AML-193 (cell line): ENCODE measurements around the gene MCC.
"Not testable (repeated sequence)": the region's sequence is repeated elsewhere in the genome, so short reads cannot be mapped to it uniquely, and the experiment has no call there.

ENCODE experiments used
- DNase-seq, 2 experiments: peaks; one replicate each; lab custom pipeline; 2025; lab: John Stamatoyannopoulos, UW

The MCC gene

GRCh38 chr5:113081881-113082546, 406.2 kb downstream of the MCC start:
- DNase-seq = no peak

- DNase-seq = no peak
These were observed 407.0 kb downstream of the MCC start for GRCh38 chr5:113081091-113081839.

GRCh38 chr5:113076649-113077048, 411.6 kb downstream of the MCC start:
- DNase-seq = not testable (repeated sequence)

- no peak for DNase-seq
These were observed 413.2 kb downstream of the MCC start for GRCh38 chr5:113075019-113075418.

GRCh38 chr5:113073629-113074034, 414.6 kb downstream of the MCC start:
- not testable (repeated sequence) for DNase-seq

- no peak for DNase-seq
These were observed 416.9 kb downstream of the MCC start for GRCh38 chr5:113071401-113071800.

GRCh38 chr5:113070901-113071300, 417.4 kb downstream of the MCC start:
- no peak for DNase-seq

- DNase-seq = no peak
These were observed 419.7 kb downstream of the MCC start for GRCh38 chr5:113068559-113068958.

- no peak for DNase-seq
These were observed 420.5 kb downstream of the MCC start for GRCh38 chr5:113067635-113068344.

- no peak for DNase-seq
These were observed 422.6 kb downstream of the MCC start for GRCh38 chr5:113065626-113066025.

GRCh38 chr5:113064806-113065205, 423.4 kb downstream of the MCC start:
- no peak for DNase-seq

- no peak for DNase-seq
These were observed 424.3 kb downstream of the MCC start for GRCh38 chr5:113063927-113064326.

- DNase-seq = no peak
These were observed 425.3 kb downstream of the MCC start for GRCh38 chr5:113062869-113063508.

GRCh38 chr5:113061846-113062780, 426.1 kb downstream of the MCC start:
- no peak for DNase-seq

GRCh38 chr5:113060408-113061025, 427.7 kb downstream of the MCC start:
- no peak for DNase-seq

GRCh38 chr5:113059232-113060040, 428.8 kb downstream of the MCC start:
- no peak for DNase-seq

GRCh38 chr5:113058706-113059226, 429.5 kb downstream of the MCC start:
- DNase-seq = no peak

- DNase-seq = no peak
These were observed 430.0 kb downstream of the MCC start for GRCh38 chr5:113058269-113058668.

GRCh38 chr5:113057557-113057984, 430.7 kb downstream of the MCC start:
- no peak for DNase-seq

GRCh38 chr5:113056988-113057387, 431.3 kb downstream of the MCC start:
- peak; percentile 10 to 30 for DNase-seq
